Gastroesophageal sphincter (tissue), 3 donors: ENCODE measurements around the gene MAP3K3.

Experiments used
- CTCF ChIP-seq, 4 experiments: fragments of 200-600 bp in 2 of 4; fragments of 450-650 bp in 2 of 4; sonication (generic) in 1 of 4; IDR thresholded peaks; one replicate each; pipeline ENCODE4 v1.5.1; 2017 to 2019; ENCODE audit warnings: antibody characterized with exemption in 4 of 4, mild to moderate bottlenecking in 2 of 4, moderate library complexity in 2 of 4
- POLR2A ChIP-seq, 2 donors: fragments of 450-650 bp; IDR thresholded peaks; one replicate each; pipeline ENCODE4 v1.6.1; 2017; ENCODE audit warnings: antibody characterized with exemption in 2 of 2, mild to moderate bottlenecking in 2 of 2, moderate library complexity in 1 of 2

GRCh38 chr17:63722403-63722802 is 100.2 kb downstream of the MAP3K3 start:
- no peak for TF ChIP-seq CTCF (IDR thresholded peaks at IDR 0.05)
- TF ChIP-seq POLR2A (IDR thresholded peaks at IDR 0.05): no peak
